A549 (cell line): ENCODE measurements around the gene CNPY4.

Experiments used
- PHF8 ChIP-seq: fragments of 200-600 bp; sonication (generic); IDR thresholded peaks from 2 replicates; pipeline ENCODE4 v1.6.1; 2016; ENCODE audit warnings: low read depth, mild to moderate bottlenecking, antibody characterized with exemption, moderate library complexity, borderline replicate concordance
- POLR2A ChIP-seq: IDR thresholded peaks from 2 replicates; pipeline ENCODE4 v1.6.1; 2012; ENCODE audit warnings: mild to moderate bottlenecking, low read length

- TF ChIP-seq PHF8 (no peak), POLR2A (no peak)
Observed at GRCh38 chr7:100171840-100172239, 52.4 kb downstream of the CNPY4 start.
